IPS-11a (cell line): ENCODE data around the gene FES.
A peak's percentile ranks its signal among the peaks of the same experiment; 100 is the strongest.
"Not testable (repeated sequence)": the region's sequence is repeated elsewhere in the genome, so short reads cannot be mapped to it uniquely, and the experiment has no call there.

Experiments
- H3K4me3 ChIP-seq: one replicate; pipeline ENCODE4 v1.5.1; 2013; ENCODE audit warnings: low read depth, low read length, control low read depth

The FES gene

DNA sequence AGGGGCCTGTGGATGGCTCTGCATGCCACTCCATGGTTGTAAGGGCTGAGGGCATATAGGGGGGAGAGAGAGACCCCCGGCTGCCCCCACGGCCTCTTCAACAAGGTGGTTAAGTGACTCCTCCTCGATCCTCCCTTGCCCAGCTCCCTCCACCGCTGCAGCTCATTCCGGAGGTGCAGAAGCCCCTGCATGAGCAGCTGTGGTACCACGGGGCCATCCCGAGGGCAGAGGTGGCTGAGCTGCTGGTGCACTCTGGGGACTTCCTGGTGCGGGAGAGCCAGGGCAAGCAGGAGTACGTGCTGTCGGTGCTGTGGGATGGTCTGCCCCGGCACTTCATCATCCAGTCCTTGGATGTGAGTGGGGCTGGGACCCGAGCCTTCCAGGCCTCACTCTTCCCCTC, 6.5 kb downstream of the FES start:
- no peak overlapping the region for H3K4me3 ChIP-seq

DNA sequence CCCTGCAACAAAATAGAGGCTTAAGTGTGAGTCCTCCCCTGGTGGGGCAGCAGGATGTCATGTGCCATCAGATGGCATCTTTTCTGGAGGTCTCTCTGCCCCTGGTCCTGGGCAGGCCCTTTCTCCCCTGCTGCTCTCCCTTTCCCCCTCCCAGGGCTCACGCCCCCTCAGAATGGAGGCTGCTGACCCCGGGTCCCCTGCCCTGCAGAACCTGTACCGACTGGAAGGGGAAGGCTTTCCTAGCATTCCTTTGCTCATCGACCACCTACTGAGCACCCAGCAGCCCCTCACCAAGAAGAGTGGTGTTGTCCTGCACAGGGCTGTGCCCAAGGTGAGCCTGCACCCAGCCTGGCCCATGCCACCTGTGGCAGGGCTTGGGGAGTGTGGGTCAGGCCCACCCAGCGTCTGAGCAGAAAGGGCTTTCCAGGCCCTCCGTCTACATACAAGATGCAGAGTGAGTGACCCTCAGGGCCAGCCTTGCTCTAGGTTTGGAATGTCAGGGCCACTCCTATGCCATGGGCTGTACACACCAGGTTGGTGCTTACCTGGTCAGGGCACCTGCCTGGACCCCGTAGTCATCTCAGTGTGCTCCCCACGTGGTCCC, 7.1 kb downstream of the FES start:
- no peak overlapping the region for H3K4me3 ChIP-seq

DNA sequence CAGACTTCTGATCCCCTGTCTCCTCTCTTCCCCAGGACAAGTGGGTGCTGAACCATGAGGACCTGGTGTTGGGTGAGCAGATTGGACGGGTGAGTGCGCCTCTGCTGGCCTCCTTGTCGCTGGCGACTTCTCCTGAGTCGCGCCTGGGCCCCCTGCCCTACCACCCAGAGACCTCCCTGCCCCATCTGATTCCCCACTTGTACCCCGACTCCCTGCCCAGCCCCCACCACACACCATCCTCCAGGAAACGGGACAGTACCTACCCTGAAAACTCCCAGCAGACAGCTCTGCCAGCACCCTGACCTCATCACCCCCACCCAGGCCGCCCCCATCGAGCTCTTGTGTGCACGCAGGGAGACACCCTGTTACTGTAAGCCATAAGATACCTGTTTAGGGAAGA, 7.7 kb downstream of the FES start:
- no peak overlapping the region for H3K4me3 ChIP-seq

DNA sequence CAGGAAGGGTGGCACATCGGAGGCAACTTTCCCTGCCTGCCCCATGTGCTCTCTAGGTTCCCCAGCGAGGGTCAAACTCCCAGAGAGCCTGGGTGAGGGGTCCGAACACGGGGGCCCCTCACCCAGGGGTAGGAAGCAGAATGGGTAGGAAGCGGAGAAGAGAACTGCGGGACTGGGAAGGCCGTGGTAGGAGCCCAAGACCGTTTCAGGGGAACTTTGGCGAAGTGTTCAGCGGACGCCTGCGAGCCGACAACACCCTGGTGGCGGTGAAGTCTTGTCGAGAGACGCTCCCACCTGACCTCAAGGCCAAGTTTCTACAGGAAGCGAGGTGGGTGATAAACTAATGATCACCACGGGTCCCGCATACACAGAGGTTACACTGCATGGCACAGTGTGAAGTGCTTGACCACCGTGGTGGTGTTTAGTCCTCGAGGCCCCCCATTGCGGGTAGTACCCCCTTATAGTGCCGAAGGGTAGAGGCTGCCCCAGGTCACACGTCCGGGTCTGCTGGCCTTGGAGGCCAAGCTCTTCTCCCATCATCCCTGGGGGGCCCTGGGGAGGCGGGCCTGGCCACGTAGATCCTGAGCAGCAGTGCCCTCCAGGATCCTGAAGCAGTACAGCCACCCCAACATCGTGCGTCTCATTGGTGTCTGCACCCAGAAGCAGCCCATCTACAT, 8.3 kb downstream of the FES start:
- no peak overlapping the region for H3K4me3 ChIP-seq

DNA sequence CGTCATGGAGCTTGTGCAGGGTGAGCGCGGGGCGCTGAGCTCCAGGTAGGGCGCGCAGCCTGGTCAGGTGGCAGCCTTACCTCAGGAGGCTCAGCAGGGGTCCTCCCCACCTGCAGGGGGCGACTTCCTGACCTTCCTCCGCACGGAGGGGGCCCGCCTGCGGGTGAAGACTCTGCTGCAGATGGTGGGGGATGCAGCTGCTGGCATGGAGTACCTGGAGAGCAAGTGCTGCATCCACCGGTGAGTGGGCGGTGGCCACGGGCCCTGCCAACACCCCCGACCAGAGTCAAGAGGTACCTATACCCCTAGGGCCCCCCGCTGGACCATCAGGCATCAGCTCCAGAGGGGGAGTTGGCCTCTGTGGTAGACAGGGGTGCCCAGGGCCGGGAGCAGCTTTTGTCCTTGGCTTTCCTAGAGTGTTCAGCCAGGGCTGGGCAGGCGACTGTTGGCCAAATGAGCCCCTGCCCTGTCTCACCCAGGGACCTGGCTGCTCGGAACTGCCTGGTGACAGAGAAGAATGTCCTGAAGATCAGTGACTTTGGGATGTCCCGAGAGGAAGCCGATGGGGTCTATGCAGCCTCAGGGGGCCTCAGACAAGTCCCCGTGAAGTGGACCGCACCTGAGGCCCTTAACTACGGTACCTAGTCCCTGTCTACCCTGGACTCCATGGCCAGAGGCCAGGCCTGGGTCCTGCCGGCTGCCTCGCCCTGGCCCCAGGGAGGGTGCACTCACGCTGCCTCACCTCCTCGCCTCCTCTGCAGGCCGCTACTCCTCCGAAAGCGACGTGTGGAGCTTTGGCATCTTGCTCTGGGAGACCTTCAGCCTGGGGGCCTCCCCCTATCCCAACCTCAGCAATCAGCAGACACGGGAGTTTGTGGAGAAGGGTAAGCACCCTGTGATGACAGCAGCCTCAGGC, 9.1 kb downstream of the FES start:
- no peak overlapping the region for H3K4me3 ChIP-seq

DNA sequence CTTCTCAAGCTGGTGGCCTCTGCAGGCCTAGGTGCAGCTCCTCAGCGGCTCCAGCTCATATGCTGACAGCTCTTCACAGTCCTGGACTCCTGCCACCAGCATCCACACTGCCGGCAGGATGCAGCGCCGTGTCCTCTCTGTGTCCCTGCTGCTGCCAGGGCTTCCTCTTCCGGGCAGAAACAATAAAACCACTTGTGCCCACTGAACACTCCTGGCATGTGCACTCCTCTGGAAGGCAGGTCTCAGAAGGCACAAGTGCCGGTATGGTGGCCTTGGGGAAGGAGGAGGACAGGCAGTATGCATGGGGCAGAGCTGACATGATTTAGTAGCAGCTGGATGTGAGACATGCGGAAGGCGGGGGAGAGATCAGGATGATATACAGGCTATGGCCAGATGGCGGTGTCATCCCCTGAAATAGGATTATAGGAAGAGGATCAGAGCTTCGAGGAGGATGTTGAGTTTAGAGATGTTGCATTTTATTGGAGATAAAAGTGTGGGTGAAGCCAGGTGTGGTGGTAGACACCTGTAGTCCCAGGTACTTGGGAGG, 11.3 kb downstream of the FES start:
- no peak overlapping the region for H3K4me3 ChIP-seq

DNA sequence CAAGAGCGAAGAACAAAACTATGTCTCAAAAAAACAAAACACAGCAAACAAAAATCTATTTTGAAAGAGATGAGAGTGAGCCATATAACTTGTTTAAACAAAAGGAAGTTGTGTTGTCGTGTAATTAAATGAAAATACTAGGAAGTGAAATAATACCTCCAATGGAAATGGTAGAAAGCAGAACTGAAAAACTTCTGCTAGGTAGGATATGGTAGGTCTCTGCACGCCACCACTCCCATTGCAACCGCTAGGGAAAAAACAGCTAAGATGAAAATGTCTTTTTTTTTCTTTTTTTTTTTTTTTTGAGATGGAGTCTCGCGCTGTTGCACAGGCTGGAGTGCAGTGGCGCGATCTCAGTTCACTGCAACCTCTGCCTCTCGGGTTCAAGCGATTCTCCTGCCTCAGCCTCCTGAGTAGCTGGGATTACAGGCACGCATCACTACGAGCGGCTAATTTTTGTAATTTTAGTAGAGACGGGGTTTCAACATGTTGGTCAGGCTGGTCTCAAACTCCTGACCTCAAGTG, 12.9 kb downstream of the FES start:
- not testable (repeated sequence) for H3K4me3 ChIP-seq

DNA sequence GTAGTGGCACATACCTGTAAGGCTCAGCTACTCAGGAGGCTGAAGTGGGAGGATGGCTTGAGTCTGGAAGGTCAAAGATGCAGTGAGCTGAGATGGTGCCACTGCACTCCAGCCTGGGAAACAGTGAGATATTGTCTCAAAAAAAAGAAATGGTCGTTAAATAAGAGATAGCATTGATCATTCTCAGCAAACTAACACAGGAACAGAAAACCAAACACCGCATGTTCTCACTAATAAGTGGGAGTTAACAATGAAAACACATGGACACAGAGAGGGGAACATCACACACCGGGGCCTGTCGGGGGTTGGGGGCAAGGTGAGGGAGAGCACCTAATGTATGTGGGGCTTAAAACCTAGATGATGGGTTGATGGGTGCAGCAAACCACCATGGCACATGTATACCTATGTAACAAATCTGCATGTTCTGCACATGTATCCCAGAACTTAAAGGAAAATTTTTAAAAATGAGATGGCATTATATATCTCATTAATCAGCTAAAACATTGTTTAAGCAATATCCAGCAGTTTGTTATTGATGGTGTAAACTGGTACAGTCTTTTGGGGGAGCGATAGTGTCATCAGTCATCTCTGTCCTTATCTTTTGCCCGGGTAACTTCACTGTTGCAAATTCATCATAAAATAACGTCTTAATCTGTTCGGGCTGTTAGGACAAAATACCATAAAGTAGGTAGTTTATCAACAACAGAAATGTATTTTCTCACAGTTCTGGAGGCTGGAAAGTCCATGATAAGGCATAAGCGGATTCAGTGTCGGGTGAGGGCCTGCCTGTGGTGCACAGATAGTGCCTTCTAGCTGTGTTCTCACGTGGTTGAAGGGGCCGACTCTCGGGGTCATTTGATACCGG, 17.1 kb downstream of the FES start:
- peak overlapping the region; percentile 65 for H3K4me3 ChIP-seq

DNA sequence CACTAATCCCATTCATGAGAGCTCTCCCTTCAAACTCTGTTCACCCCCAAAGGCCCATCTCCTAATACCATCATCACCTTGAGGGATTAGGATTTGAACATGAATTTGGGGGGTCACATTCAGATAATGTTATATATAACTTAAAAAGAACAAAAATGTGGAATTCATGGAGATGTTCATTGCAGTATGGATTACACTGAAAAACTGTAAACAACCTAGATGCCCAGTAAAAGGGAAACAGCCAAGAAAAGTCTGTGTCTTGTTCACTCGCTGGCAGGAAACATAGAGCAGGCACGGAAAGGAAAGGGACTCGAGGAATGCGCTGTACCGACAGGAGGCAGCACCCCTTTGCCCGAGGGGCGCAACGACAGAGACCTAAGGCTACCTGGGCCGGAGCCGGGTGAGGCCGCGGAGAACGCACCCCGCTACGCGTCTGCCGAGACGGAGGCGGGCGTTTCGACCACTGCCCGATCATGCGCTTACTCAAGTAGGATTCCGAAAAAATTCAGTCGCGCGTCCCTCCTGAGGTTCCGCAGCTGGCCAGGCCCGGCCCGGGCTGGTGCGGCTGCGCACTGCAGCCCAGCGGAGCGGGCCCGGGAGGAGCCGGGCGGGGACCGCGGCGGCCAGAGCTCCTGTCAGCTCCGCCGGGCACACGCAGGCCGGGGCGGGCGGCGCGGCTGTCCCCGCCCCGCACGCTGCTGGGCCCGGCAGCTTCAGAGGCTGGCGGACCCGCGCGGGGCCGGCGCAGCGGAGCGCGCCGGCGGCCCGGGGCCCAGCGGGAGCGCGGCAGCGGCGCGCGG, 17.9 kb downstream of the FES start:
- H3K4me3 ChIP-seq = peak overlapping the region; percentile 65

DNA sequence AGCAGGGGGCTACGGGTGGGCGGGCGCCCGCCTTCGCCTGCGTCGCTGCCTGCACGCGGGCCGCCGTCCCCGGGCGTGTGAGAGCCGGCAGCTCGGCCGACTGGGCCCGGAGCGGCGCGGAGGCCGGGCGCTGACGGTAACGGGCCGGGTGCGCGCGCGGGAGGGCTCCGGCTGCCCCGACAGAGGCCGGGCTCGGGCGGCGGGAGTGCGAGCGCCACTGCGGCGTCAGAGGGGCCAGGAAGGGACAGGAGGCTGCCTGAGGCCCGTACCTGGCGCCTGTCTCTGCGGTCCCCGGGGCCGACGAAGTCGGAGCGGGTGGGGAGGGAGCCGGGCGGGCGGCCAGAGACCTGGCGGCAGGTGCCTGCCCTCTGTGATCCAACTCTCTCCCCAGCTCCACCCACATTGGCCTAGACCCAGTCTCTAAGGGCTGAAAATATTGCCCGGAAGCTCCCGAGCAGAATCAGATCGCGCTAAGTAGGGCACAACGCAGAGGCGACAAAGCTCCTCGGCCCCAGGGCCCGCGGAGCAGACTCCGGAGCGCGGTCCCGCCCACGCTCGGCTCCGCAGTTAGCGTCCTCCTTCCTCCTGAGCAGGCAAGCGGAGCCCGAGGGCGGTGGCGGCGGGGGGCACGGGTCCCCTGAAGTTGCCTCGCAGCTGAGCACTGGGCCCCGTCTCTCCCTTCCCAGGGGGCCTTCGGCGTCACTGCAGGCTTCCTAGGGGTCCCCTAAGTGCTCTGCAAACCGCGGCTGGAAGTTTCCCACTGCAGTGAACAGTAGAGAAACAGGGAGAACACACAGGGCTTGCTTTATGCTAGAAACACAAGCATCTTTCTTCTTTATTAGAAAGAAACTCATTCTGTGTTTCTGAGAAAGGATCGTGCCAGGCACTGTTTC, 18.8 kb downstream of the FES start, which contains the start of gene MAN2A2:
Gene MAN2A2, plus strand, starts transcription at position 463 of the 893 bp plus-strand sequence. CDS start 906 bp downstream, outside the sequence.
- peak within 1 kb of the TSS; percentile 65 for H3K4me3 ChIP-seq

DNA sequence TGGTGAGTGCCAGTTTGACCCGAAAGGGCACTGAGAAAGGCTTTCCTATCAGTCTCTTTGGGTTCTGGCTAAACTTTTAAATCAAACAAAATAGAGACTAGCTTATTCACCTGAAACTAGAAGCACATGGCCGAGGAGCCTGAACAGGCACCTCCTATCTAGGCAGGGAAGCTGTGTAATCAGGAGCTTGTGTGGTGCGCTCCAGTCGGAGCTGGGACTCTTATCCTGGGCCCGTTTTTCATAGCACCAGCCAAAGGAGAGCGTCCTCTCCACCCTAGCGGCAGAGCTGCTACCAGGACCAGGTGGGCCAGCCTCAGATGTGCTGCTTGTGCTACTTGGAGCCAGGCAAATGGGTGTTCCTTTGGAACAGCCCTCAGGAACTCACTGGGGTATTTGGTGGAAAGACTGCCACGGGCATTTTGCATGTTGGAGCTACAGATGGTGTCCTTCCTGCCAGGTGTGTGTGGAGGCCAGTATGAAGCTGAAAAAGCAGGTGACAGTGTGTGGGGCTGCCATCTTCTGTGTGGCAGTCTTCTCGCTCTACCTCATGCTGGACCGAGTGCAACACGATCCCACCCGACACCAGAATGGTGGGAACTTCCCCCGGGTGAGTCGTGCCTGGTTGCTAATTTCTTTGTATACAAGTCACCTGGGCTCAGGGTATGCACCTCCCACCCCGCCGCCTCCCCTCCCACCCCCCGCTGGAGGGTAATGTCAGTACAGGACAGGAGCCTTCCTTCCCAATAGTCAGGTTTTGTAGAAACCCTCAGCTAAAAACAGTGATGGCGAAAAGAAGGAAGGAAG, 19.6 kb downstream of the FES start:
- H3K4me3 ChIP-seq = no peak overlapping the region

DNA sequence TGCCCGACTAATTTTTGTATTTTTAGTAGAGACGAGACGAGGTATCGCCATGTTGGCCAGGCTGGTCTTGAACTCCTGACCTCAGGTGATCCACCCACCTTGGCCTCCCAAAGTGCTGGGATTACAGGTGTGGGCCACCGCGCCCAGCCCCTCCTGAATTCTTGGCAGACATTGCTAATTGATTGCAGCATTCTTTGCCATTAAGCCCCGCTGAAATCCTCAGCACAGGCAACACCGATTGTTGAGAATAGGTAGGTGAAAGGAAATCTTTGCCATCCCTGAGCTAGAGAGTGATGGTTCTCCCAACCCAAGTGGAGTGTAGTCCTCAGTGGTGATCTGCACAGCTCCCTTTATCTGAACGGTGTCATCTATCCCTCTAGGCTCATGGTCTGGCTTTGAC, 20.4 kb downstream of the FES start:
- H3K4me3 ChIP-seq = no peak overlapping the region

DNA sequence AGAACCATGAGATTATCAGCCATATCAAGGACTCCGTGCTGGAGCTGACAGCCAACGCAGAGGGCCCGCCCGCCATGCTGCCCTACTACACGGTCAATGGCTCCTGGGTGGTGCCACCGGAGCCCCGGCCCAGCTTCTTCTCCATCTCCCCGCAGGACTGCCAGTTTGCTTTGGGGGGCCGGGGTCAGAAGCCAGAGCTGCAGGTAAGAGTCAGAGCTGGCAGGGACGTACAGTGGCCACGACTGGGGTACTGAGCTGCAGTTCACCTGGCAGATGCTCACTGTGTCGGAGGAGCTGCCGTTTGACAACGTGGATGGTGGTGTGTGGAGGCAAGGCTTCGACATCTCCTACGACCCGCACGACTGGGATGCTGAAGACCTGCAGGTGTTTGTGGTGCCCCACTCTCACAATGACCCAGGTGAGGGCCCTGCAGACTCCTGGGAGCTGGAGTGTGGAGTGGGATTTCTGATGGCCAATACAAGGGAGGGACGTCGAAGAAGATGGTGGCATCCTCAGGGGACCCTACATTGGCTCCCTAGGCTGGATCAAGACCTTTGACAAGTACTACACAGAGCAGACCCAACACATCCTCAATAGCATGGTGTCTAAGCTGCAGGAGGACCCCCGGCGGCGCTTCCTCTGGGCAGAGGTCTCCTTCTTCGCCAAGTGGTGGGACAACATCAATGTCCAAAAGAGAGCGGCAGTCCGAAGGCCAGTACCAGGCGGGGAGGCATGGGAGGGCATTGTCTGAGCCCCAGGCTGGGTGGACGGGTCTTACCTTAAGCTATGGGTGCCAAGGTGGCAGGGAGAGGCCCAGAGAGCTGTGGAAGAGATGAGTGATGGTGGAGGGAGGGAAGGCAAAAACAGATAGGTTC, 21.2 kb downstream of the FES start:
- no peak overlapping the region for H3K4me3 ChIP-seq

DNA sequence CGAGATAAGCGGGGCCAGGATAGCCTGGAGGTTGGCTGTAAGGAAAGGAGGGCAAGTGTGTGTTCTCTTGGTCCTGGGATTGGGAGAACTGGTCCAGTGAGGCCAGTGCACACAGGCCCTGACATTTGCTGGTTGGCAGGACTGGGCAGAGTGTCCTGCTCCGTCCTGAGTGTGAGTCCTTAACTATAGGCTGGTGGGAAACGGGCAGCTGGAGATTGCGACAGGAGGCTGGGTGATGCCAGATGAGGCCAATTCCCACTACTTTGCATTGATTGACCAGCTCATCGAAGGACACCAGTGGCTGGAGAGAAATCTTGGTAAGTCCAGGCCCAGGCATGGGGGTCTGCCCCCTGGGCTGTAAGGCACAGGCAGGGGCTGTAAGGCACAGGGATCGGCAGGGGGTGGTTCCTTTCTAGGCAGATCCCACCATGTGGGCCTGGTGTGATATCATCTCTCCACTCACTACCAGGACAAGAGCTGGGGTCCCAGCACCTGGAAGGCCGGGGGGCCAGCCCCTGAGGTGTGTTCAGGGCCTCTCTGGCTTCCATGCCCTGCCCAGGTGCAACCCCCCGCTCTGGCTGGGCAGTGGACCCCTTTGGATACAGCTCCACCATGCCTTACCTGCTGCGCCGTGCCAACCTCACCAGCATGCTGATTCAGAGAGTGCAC, 22.0 kb downstream of the FES start:
- no peak overlapping the region for H3K4me3 ChIP-seq

DNA sequence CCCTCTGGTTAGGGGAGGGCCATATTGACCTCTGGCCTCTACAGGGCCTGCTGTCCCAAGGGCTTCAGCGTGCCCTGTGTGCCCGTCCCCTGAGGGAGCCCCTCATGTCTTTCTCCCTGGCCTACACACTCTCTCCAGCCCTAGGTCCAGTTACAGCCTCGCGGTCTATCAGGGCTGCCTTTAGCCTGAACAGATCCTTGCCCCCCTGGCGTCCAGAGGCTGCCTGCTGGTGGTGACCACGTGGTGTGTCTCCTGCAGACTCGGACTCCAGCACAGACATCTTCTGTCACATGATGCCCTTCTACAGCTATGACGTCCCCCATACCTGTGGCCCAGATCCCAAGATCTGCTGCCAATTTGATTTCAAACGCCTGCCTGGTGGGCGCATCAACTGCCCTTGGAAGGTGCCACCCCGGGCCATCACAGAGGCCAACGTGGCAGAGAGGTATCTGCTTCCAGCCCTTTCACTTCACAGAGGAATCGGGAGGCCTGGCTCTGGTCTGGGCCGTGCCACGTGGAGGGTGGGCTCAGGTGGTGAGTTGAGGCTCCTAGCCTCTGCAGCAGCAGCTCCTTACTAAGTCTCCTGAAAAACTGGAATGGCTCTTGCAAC, 22.9 kb downstream of the FES start:
- H3K4me3 ChIP-seq = no peak overlapping the region
